ENCODE data around the gene SPATA4. TPM values are rescaled to one million over a fixed set of nuclear protein-coding genes. Genes with fewer than 3 reads are reported as not detected.
A peak's percentile ranks its signal among the peaks of the same experiment; 100 is the strongest.

SPATA4 gene
- total RNA-seq, 4 donors from 2014 or later, result 0.46 to 0.64 TPM; not detected in 2

GRCh38 chr4:176187624-176188023 is 7.8 kb downstream of the SPATA4 start:
- 63 to 64% methylated on average over 2 of the region's 2 CpGs for whole genome bisulfite sequencing, 2 donors (ENCODE audit: low coverage in 1 of 2)
- TF ChIP-seq POLR2A (IDR thresholded peaks at IDR 0.05) (no peak), POLR2AphosphoS5 (IDR thresholded peaks at IDR 0.05) (no peak), EP300 (IDR thresholded peaks at IDR 0.05) (no peak), CTCF (IDR thresholded peaks at IDR 0.05) (no peak)
- H3K27me3 ChIP-seq, result no peaks in the 10 kb centered on the region
- ATAC-seq, result no peak
- H3K4me3 ChIP-seq, result no peak overlapping the region
- no peak overlapping the region for H3K27ac ChIP-seq
- no peaks in the 10 kb centered on the region for H3K36me3 ChIP-seq
- H3K9me3 ChIP-seq, result no peaks in the 10 kb centered on the region
- H3K4me1 ChIP-seq, result peaks cover 0 to 26% (median 0%) of the 10 kb centered on the region in 3 donors

GRCh38 chr4:176186671-176187395 is 8.6 kb downstream of the SPATA4 start:
- TF ChIP-seq POLR2AphosphoS5 (IDR thresholded peaks at IDR 0.05) (no peak), CTCF (IDR thresholded peaks at IDR 0.05) (no peak), POLR2A (IDR thresholded peaks at IDR 0.05) (no peak), EP300 (IDR thresholded peaks at IDR 0.05) (no peak)
- no peaks in the 10 kb centered on the region for H3K36me3 ChIP-seq
- H3K4me3 ChIP-seq, result no peak overlapping the region
- H3K9me3 ChIP-seq, result no peaks in the 10 kb centered on the region
- peaks cover 0 to 26% (median 0%) of the 10 kb centered on the region in 3 donors for H3K4me1 ChIP-seq
- ATAC-seq, result no peak
- no peaks in the 10 kb centered on the region for H3K27me3 ChIP-seq
- 9 to 31% methylated on average over 5 of the region's 6 CpGs for WGBS, 2 donors (ENCODE audit: low coverage in 1 of 2)
- peak overlapping the region in 1 of 4 donors; percentile 25 for H3K27ac ChIP-seq

GRCh38 chr4:176186067-176186466 is 9.3 kb downstream of the SPATA4 start:
- no peaks in the 10 kb centered on the region for H3K36me3 ChIP-seq
- no peaks in the 10 kb centered on the region for H3K27me3 ChIP-seq
- H3K27ac ChIP-seq, result peak overlapping the region in 1 of 4 donors; percentile 20
- no peak for TF ChIP-seq POLR2A (IDR thresholded peaks at IDR 0.05)
- TF ChIP-seq POLR2AphosphoS5 (IDR thresholded peaks at IDR 0.05), result no peak
- no peak for TF ChIP-seq EP300 (IDR thresholded peaks at IDR 0.05)
- no peak for TF ChIP-seq CTCF (IDR thresholded peaks at IDR 0.05)
- H3K4me3 ChIP-seq, result no peak overlapping the region
- 85 to 86% methylated on average over 2 of the region's 2 CpGs for WGBS, 2 donors (ENCODE audit: low coverage in 1 of 2)
- no peaks in the 10 kb centered on the region for H3K9me3 ChIP-seq
- no peak for ATAC-seq
- H3K4me1 ChIP-seq, result peaks cover 0 to 26% (median 0%) of the 10 kb centered on the region in 3 donors

- Histone ChIP-seq H3K27me3 (no peaks in the 10 kb centered on the region), H3K27ac (no peak overlapping the region), H3K4me1 (peaks cover 0 to 18% (median 0%) of the 10 kb centered on the region in 3 donors), H3K36me3 (no peaks in the 10 kb centered on the region), H3K9me3 (no peaks in the 10 kb centered on the region), H3K4me3 (no peak overlapping the region)
- WGBS, 2 donors (ENCODE audit: low coverage in 1 of 2), result 0% methylated on average over 1 of the region's 1 CpG
- TF ChIP-seq CTCF (IDR thresholded peaks at IDR 0.05), result no peak
- peak; percentile 79 for TF ChIP-seq POLR2AphosphoS5 (IDR thresholded peaks at IDR 0.05)
- peak; percentile 53 for ATAC-seq
These were observed 10.3 kb downstream of the SPATA4 start for GRCh38 chr4:176185051-176185450.

- Histone ChIP-seq H3K9me3 (no peaks in the 10 kb centered on the region), H3K4me3 (no peak overlapping the region), H3K27ac (no peak overlapping the region), H3K4me1 (no peaks in the 10 kb centered on the region), H3K27me3 (no peaks in the 10 kb centered on the region), H3K36me3 (peaks cover 0 to 26% of the 10 kb centered on the region in 2 donors)
- TF ChIP-seq CTCF (IDR thresholded peaks at IDR 0.05), result no peak
- no peak for TF ChIP-seq EP300 (IDR thresholded peaks at IDR 0.05)
- no peak for TF ChIP-seq POLR2AphosphoS5 (IDR thresholded peaks at IDR 0.05)
- TF ChIP-seq POLR2A (IDR thresholded peaks at IDR 0.05), result no peak
- no peak for ATAC-seq
- 92 to 95% methylated on average over 3 of the region's 3 CpGs for WGBS, 2 donors (ENCODE audit: low coverage in 1 of 2)
These were observed 32.3 kb downstream of the SPATA4 start for GRCh38 chr4:176163041-176163440.
